HepG2 (cell line): Measurements from ENCODE around the gene RSPH4A. TPM values are rescaled to one million over a fixed set of nuclear protein-coding genes. Genes with fewer than 3 reads are reported as not detected.

Experiments used
- ATF7-NPFF ChIP-seq: sonication (generic); formaldehyde crosslinking; IDR thresholded peaks from 2 replicates; pipeline ENCODE4 v1.8.1; 2023; ENCODE audit warnings: mild to moderate bottlenecking, low read depth, missing genetic modification reagents, moderate library complexity
- CBFB ChIP-seq: sonication (generic); formaldehyde crosslinking; IDR thresholded peaks from 2 replicates; pipeline ENCODE4 v1.4.0; 2020; ENCODE audit warnings: missing genetic modification reagents
- DNMT1 ChIP-seq: sonication (generic); formaldehyde crosslinking; IDR thresholded peaks from 2 replicates; pipeline ENCODE4 v1.5.1; 2020; ENCODE audit warnings: mild to moderate bottlenecking, missing genetic modification reagents
- DNMT3B ChIP-seq: conservative IDR thresholded peaks from 2 replicates; pipeline ENCODE4 v1.6.1; 2016; ENCODE audit warnings: missing biosample characterization, control low read depth
- EHMT2 ChIP-seq: fragments of 200-600 bp; sonication (generic); IDR thresholded peaks from 2 replicates; pipeline ENCODE4 v1.7.0; 2017; ENCODE audit warnings: antibody characterized with exemption, low read depth, low read length, borderline replicate concordance
- ELF3 ChIP-seq: IDR thresholded peaks from 2 replicates; pipeline ENCODE4 v1.6.1; 2016; ENCODE audit warnings: missing genetic modification reagents, missing compliant biosample characterization
- ERF ChIP-seq: IDR thresholded peaks from 2 replicates; pipeline ENCODE4 v1.6.1; 2018; ENCODE audit warnings: missing biosample characterization, missing genetic modification reagents
- HDAC2 ChIP-seq: sonication (generic); formaldehyde crosslinking; IDR thresholded peaks from 2 replicates; pipeline ENCODE4 v1.4.0; 2020; ENCODE audit warnings: missing genetic modification reagents
- HNF4A ChIP-seq: sonication (generic); formaldehyde crosslinking; IDR thresholded peaks from 2 replicates; pipeline ENCODE4 v1.4.0; 2020; ENCODE audit warnings: missing genetic modification reagents
- IRF2 ChIP-seq: IDR thresholded peaks from 2 replicates; pipeline ENCODE4 v1.6.1; 2018; ENCODE audit warnings: missing genetic modification reagents, missing compliant biosample characterization
- ISX ChIP-seq: sonication (generic); formaldehyde crosslinking; conservative IDR thresholded peaks from 2 replicates; pipeline ENCODE4 v1.5.0; 2020; ENCODE audit warnings: missing genetic modification reagents
- KLF11 ChIP-seq: IDR thresholded peaks from 2 replicates; pipeline ENCODE4 v1.6.1; 2016; ENCODE audit warnings: missing compliant biosample characterization
- MAFG ChIP-seq: sonication (generic); formaldehyde crosslinking; IDR thresholded peaks from 2 replicates; pipeline ENCODE4 v1.5.1; 2020; ENCODE audit warnings: mild to moderate bottlenecking, missing genetic modification reagents
- MAZ ChIP-seq, 2 experiments: sonication (generic) in 1 of 2; formaldehyde crosslinking in 1 of 2; IDR thresholded peaks; 2 replicates each; pipeline versions ENCODE4 v1.5.0 to v1.6.1; 2012 to 2020; ENCODE audit warnings: low read depth in 2 of 2, mild to moderate bottlenecking in 2 of 2, borderline replicate concordance in 1 of 2, improper control_type of control experiment in 1 of 2, low read length in 1 of 2, missing genetic modification reagents in 1 of 2, moderate library complexity in 1 of 2
- MIER2 ChIP-seq: IDR thresholded peaks from 2 replicates; pipeline ENCODE4 v1.6.1; 2016; ENCODE audit warnings: missing biosample characterization, missing genetic modification reagents
- MZF1 ChIP-seq: sonication (generic); formaldehyde crosslinking; IDR thresholded peaks from 2 replicates; pipeline ENCODE4 v1.8.1; 2023; ENCODE audit warnings: mild to moderate bottlenecking, missing genetic modification reagents, borderline replicate concordance
- NCOA2 ChIP-seq: sonication (generic); formaldehyde crosslinking; IDR thresholded peaks from 2 replicates; pipeline ENCODE4 v1.8.0; 2022; ENCODE audit warnings: inconsistent platforms
- SAP130 ChIP-seq: IDR thresholded peaks from 2 replicates; pipeline ENCODE4 v1.6.1; 2016; ENCODE audit warnings: low read depth
- SP5 ChIP-seq: IDR thresholded peaks from 2 replicates; pipeline ENCODE4 v1.6.1; 2016; ENCODE audit warnings: low read depth, borderline replicate concordance
- TFE3 ChIP-seq: IDR thresholded peaks from 2 replicates; pipeline ENCODE4 v1.6.1; 2016
- ZNF329 ChIP-seq: sonication (generic); formaldehyde crosslinking; IDR thresholded peaks from 2 replicates; pipeline ENCODE4 v1.9.0; 2021; ENCODE audit warnings: low read depth, mild to moderate bottlenecking, missing genetic modification reagents
- ZNF547 ChIP-seq: sonication (generic); formaldehyde crosslinking; IDR thresholded peaks from 2 replicates; pipeline ENCODE4 v1.5.1; 2020; ENCODE audit warnings: mild to moderate bottlenecking, missing genetic modification reagents
- ZNF713 ChIP-seq: sonication (generic); formaldehyde crosslinking; IDR thresholded peaks from 2 replicates; pipeline ENCODE4 v1.4.0; 2020; ENCODE audit warnings: mild to moderate bottlenecking, missing genetic modification reagents
- ZNF782 ChIP-seq: sonication (generic); formaldehyde crosslinking; IDR thresholded peaks from 2 replicates; pipeline ENCODE4 v1.4.0; 2020; ENCODE audit warnings: missing genetic modification reagents, mild to moderate bottlenecking, borderline replicate concordance
- ZNF792 ChIP-seq: IDR thresholded peaks from 2 replicates; pipeline ENCODE4 v1.6.1; 2016
- ZSCAN21 ChIP-seq: sonication (generic); formaldehyde crosslinking; IDR thresholded peaks from 2 replicates; pipeline ENCODE4 v1.8.0; 2022; ENCODE audit warnings: mild to moderate bottlenecking, missing genetic modification reagents, moderate library complexity, borderline replicate concordance
- polyA plus RNA-seq, 8 experiments: library from polyadenylated mRNA; depleted of rRNA in 3 of 8; stranded (reverse) in 7 of 8; unstranded in 1 of 8; fragments of >200 nt; fragmentation: Illumina TruSeq in 4 of 8; extraction: Trizol in 4 of 8; gene quantifications; 2 replicates each; pipeline versions ENCODE4 v1.2.1 to v1.2.3, GENCODE V29; 2011 to 2016; ENCODE audit warnings: low read depth in 4 of 8, missing spikeins in 1 of 8, mixed read lengths in 1 of 8; ENCODE audit not compliant: insufficient read depth in 1 of 8
- total RNA-seq, 5 experiments: library from RNA; depleted of rRNA; stranded (reverse); fragments of >200 nt; fragmentation: Illumina TruSeq; extraction: Trizol; gene quantifications; 2 replicates each; pipeline ENCODE4 v1.2.3, GENCODE V29; 2016; ENCODE audit warnings: low read depth in 1 of 5
- TF ChIP-seq, protein P1 (sequence below): sonication (generic); formaldehyde crosslinking; IDR thresholded peaks from 2 replicates; pipeline ENCODE4 v1.4.0; 2020; ENCODE audit warnings: missing genetic modification reagents
- TF ChIP-seq, protein P2 (sequence below): sonication (generic); formaldehyde crosslinking; IDR thresholded peaks from 2 replicates; pipeline ENCODE4 v1.4.0; 2020; ENCODE audit warnings: mild to moderate bottlenecking, missing genetic modification reagents
- TF ChIP-seq, protein P3 (sequence below): sonication (generic); formaldehyde crosslinking; conservative IDR thresholded peaks from 2 replicates; pipeline ENCODE4 v1.4.0; 2020; ENCODE audit warnings: missing genetic modification reagents

The RSPH4A gene
- total and polyA plus RNA-seq, 2 of the 13 experiments (the other 11 are each of a cell fraction or from before 2014, with no cell fraction given): 0.24 to 0.40 TPM

GRCh38 chr6:116596815-116597214, 19.5 kb upstream of the RSPH4A start (continued):
- TF ChIP-seq MAFG: no peak
- 0 out of 2 replicates have a peak, but pooled peaks have one; percentile 17 for TF ChIP-seq IRF2 (CRISPR knock-in tag)
- peak; percentile 98 for TF ChIP-seq MIER2 (CRISPR knock-in tag)
- peak; percentile 70; the same call in 1 of the 2 replicates for TF ChIP-seq KLF11 (CRISPR knock-in tag)
- TF ChIP-seq ERF: peak; percentile 51; the same call in 1 of the 2 replicates
- no peak for TF ChIP-seq ZNF547 (CRISPR knock-in tag)
- TF ChIP-seq ATF7-NPFF (CRISPR knock-in tag): no peak
- TF ChIP-seq DNMT1 (CRISPR knock-in tag): no peak
- 0 out of 2 replicates have a peak, but pooled peaks have one; percentile 40 for TF ChIP-seq ZSCAN21 (CRISPR knock-in tag)
- peak; percentile 48; the same call in 1 of the 2 replicates for TF ChIP-seq SAP130
- no peak for TF ChIP-seq MZF1
- TF ChIP-seq ISX (CRISPR knock-in tag): no peak
- TF ChIP-seq HNF4A (CRISPR knock-in tag): no peak
- TF ChIP-seq HDAC2 (CRISPR knock-in tag): peak; percentile 44; the same call in 1 of the 2 replicates
- no peak for TF ChIP-seq ZNF782 (CRISPR knock-in tag)
- TF ChIP-seq, protein P1, sequence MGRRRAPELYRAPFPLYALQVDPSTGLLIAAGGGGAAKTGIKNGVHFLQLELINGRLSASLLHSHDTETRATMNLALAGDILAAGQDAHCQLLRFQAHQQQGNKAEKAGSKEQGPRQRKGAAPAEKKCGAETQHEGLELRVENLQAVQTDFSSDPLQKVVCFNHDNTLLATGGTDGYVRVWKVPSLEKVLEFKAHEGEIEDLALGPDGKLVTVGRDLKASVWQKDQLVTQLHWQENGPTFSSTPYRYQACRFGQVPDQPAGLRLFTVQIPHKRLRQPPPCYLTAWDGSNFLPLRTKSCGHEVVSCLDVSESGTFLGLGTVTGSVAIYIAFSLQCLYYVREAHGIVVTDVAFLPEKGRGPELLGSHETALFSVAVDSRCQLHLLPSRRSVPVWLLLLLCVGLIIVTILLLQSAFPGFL (CRISPR knock-in tag): no peak
- TF ChIP-seq, protein P2, sequence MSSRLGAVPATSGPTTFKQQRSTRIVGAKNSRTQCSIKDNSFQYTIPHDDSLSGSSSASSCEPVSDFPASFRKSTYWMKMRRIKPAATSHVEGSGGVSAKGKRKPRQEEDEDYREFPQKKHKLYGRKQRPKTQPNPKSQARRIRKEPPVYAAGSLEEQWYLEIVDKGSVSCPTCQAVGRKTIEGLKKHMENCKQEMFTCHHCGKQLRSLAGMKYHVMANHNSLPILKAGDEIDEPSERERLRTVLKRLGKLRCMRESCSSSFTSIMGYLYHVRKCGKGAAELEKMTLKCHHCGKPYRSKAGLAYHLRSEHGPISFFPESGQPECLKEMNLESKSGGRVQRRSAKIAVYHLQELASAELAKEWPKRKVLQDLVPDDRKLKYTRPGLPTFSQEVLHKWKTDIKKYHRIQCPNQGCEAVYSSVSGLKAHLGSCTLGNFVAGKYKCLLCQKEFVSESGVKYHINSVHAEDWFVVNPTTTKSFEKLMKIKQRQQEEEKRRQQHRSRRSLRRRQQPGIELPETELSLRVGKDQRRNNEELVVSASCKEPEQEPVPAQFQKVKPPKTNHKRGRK: no peak
- no peak for TF ChIP-seq MAZ (IDR thresholded peaks at IDR 0.05; ENCODE audit: borderline replicate concordance, low read depth, low read length)
- no peak for TF ChIP-seq MAZ (CRISPR knock-in tag; IDR thresholded peaks at IDR 0.05; ENCODE audit: low read depth)
- TF ChIP-seq DNMT3B (CRISPR knock-in tag): no peak
- no peak for TF ChIP-seq SP5 (CRISPR knock-in tag)
- no peak for TF ChIP-seq ZNF713
- TF ChIP-seq NCOA2 (CRISPR knock-in tag): 0 out of 2 replicates have a peak, but pooled peaks have one; percentile 28
- peak; percentile 98 for TF ChIP-seq EHMT2
- TF ChIP-seq ZNF329 (CRISPR knock-in tag): no peak
- TF ChIP-seq TFE3 (CRISPR knock-in tag): peak; percentile 48; the same call in 1 of the 2 replicates
- TF ChIP-seq ELF3 (CRISPR knock-in tag): 0 out of 2 replicates have a peak, but pooled peaks have one; percentile 24
- no peak for TF ChIP-seq CBFB
- peak; percentile 67; the same call in 1 of the 2 replicates for TF ChIP-seq ZNF792 (CRISPR knock-in tag)
- TF ChIP-seq, protein P3, sequence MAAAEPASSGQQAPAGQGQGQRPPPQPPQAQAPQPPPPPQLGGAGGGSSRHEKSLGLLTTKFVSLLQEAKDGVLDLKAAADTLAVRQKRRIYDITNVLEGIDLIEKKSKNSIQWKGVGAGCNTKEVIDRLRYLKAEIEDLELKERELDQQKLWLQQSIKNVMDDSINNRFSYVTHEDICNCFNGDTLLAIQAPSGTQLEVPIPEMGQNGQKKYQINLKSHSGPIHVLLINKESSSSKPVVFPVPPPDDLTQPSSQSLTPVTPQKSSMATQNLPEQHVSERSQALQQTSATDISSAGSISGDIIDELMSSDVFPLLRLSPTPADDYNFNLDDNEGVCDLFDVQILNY: 0 out of 2 replicates have a peak, but pooled peaks have one; percentile 37
